ENCODE results near the gene GIGYF1. TPM values are rescaled to one million over a fixed set of nuclear protein-coding genes. Genes with fewer than 3 reads are reported as not detected.

The GIGYF1 gene
- total and polyA plus RNA-seq, 2 of the 8 experiments (the other 6 are each of a cell fraction or from before 2014, with no cell fraction given), result 24.1 to 99.3 TPM

- TF ChIP-seq CBX8 (IDR thresholded peaks at IDR 0.05; ENCODE audit: borderline replicate concordance, low read depth, low read length), result no peak
- no peak for TF ChIP-seq TBP (IDR thresholded peaks at IDR 0.05; ENCODE audit: low read depth, low read length)
- TF ChIP-seq CTCF (IDR thresholded peaks at IDR 0.05; ENCODE audit: control extremely low read depth in 1 of 3, insufficient read depth in 1 of 3, low read depth in 1 of 3, low read length in 3 of 3), result no peak
- TF ChIP-seq BRCA1 (IDR thresholded peaks at IDR 0.05; ENCODE audit: low read depth, low read length), result no peak
- no peak for TF ChIP-seq MAX (IDR thresholded peaks at IDR 0.05)
- TF ChIP-seq HDAC2 (IDR thresholded peaks at IDR 0.05; ENCODE audit: borderline replicate concordance in 1 of 2, low read depth in 2 of 2, low read length in 2 of 2), result no peak
Measured at GRCh38 chr7:100699018-100699417, 5.0 kb upstream of the GIGYF1 start (continued).

Measured in H1 (cell line).